Spleen (tissue), 7 donors: Measurements from ENCODE around the gene KIF25.

Experiments
- POLR2A ChIP-seq, 3 donors: fragments of 450-650 bp; IDR thresholded peaks; one replicate each; pipeline ENCODE4 v1.5.1; 2017; ENCODE audit warnings: antibody characterized with exemption in 3 of 3, mild to moderate bottlenecking in 1 of 3
- POLR2AphosphoS5 ChIP-seq, 3 donors: sonication (generic); formaldehyde crosslinking; IDR thresholded peaks; one replicate each; pipeline ENCODE4 v1.5.1; 2017; ENCODE audit warnings: antibody characterized with exemption in 3 of 3
- TF ChIP-seq, protein P1 (sequence below), 11 experiments: fragments of 200-600 bp in 7 of 11; fragments of 450-650 bp in 4 of 11; sonication (generic) in 4 of 11; IDR thresholded peaks in 8 of 11; conservative IDR thresholded peaks in 3 of 11; 1 replicate in 7 of 11; 2 replicates in 4 of 11; pipeline versions ENCODE4 v1.4.0 to v1.8.0; 2016 to 2021; ENCODE audit warnings: antibody characterized with exemption in 11 of 11, inconsistent platforms in 4 of 11, mild to moderate bottlenecking in 1 of 11
- donor health status: DM: no; HTN: no; CAD: no; lungs with moderate emphysema.
- donor health status: DM: no; HTN: no; CAD: no.
- donor health status: DM: no; HTN: no; CAD: no.

DNA sequence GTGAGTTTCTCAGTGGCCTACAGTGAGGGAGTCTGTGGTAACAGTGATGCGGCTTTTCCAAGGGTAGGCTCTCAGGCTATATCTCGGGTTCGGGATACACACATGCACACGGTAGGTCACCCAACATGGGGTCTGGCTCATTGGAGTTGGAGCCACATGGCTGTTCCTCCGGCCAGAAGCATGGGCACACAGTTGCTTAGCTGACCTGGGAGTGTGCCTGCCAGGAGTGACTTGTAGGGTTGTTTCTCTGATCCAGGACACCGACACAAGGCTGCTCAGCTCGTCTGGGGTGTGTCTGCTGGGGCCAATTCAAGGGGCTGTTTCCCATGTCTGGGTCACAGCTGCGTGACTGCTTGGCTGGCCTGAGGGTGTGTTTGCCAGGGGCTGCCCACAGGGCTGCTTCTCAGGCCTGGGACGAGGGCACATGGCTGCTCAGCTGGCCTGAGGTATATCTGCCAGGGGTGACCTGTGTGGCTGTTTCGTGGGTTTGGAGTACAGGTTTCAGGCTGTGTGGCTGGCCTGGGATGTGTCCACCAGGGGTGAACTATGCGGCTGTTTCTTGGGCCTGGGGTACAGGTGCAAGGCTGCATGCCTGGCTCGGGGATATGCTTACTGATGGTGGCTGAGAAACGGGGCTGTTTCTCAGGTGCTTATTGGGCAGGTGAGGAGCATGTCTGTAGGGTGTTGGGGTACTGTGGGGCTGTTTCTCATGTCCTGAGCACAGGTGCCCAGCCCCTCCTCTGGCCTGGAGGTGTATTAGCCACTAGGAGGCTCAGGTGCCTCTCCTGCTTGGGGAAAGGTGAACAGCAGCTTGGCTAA, 15.2 kb downstream of the KIF25 start:
- TF ChIP-seq POLR2A (IDR thresholded peaks at IDR 0.05) (no peak), POLR2AphosphoS5 (IDR thresholded peaks at IDR 0.05) (no peak)
- TF ChIP-seq, protein P1, sequence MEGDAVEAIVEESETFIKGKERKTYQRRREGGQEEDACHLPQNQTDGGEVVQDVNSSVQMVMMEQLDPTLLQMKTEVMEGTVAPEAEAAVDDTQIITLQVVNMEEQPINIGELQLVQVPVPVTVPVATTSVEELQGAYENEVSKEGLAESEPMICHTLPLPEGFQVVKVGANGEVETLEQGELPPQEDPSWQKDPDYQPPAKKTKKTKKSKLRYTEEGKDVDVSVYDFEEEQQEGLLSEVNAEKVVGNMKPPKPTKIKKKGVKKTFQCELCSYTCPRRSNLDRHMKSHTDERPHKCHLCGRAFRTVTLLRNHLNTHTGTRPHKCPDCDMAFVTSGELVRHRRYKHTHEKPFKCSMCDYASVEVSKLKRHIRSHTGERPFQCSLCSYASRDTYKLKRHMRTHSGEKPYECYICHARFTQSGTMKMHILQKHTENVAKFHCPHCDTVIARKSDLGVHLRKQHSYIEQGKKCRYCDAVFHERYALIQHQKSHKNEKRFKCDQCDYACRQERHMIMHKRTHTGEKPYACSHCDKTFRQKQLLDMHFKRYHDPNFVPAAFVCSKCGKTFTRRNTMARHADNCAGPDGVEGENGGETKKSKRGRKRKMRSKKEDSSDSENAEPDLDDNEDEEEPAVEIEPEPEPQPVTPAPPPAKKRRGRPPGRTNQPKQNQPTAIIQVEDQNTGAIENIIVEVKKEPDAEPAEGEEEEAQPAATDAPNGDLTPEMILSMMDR (IDR thresholded peaks at IDR 0.05 in 8 of 11, conservative IDR thresholded peaks at IDR 0.05 in 3 of 11) = no peak
